KG1 (cell line): ENCODE data around the gene ZNF827.

ENCODE experiments used
- DNase-seq: peaks from one replicate; lab custom pipeline; 2025; lab: John Stamatoyannopoulos, UW

The ZNF827 gene

DNA sequence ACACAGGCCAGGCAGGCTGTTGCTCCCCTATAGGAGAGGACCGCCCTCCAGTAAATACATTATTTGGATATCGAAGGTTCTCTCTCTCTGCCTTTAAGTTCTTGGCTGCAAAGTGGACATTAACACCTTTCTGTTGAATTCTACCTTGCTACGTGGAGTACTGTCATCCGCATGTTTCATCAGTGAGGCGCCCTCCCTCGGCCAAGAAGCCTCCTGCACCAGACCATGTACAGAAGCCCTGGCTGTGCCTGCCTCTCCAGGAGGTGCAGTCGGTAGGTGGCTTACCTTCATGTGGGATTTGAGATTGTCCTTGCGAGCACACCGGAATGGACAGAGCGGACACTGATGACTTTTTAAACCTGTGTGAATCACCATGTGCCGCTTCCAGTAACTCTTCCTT, 46.7 kb downstream of the ZNF827 start:
- DNase-seq = no peak

GRCh38 chr4:145890689-145891088, 47.9 kb downstream of the ZNF827 start:
- DNase-seq = no peak

DNA sequence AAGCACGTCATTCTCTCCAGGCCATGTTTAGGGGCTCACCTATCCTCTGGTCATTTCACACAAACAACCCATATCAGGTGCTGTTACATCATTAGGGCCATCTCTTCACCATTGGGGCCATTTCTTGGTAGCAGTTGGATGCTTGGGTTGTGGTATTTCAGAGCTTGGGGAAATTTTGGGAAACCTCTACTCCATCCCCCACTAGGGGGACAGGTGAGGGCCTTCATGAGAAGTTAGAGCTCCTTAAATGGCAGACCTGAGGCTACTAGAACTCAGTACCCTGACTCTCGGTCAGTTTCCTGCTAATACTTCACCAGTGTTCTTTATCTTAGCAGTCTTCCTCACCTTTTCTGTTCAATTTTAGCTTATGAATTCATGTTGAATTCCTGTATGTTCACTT, 50.2 kb downstream of the ZNF827 start:
- no peak for DNase-seq

DNA sequence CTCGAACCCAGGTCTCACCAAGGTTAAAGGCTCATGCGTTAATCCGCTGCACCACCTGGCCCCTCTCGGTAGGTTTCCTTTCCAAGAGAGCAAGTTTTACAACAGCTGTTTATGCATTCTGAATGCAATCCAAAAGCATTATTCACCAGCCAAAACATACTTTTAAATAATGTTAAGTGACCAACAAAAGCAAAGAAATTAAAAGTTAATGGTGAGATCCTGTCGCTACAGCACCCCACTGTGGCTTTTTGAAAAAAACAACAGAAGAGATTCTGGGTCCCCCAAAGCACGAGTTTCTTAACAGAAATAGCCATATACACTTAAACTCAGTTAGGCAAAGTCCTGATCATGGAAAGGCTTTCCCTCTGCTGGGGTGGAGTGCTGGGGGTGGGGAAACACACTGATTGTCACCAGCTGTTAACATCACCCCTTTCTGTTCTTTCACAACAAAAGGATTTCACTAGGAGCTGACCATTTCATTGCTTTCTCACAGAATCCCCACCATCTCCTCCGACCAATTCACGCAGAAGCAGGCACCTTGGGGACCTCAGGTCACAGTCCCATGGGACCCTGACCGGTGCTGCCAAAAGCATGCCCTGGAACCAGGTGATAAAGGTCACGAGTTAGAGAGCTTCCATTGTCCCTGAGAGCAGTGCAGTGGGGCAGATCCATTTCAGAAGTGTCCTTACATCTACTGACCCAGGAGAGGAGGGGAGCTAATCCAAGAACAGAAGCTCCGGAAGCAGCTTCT, 51.2 kb downstream of the ZNF827 start:
- no peak for DNase-seq

DNA sequence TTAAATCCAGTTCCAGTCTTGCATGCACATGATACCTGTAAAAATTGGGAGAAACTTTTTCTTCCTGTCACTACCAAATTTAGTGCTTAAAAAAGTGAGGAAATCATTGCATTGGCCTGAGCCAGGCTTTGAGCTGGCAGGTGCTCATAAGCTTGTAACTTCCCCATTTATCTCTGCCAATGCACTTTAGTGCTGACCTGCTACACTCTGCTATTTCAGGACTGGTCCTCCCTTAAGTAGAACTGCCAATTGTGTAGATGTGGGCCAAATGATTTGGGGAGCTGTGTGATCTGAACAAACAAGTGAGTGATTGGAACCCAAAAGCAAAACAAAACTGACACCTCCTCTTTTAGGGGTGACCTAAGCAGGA, 51.8 kb downstream of the ZNF827 start:
- no peak for DNase-seq

DNA sequence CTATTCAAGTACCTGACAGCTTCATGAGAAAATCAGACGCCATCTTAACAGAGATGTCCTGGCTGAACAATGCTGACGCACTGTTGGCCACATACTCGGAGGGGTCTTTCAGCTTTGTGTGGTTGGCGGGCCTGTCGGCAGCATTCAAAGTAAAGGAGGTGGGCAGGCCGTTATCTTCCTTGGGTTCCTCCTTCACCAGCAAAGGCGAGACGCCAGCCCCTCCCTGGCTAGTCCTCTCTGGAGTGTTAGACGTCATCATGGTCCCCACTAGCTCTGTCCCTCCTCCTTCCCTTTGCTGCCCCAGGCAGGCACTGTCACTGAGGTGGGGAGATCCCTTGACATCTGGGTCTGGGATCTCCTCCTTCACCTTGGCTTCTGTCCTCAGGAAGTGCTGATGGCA, 53.0 kb downstream of the ZNF827 start:
- no peak for DNase-seq

DNA sequence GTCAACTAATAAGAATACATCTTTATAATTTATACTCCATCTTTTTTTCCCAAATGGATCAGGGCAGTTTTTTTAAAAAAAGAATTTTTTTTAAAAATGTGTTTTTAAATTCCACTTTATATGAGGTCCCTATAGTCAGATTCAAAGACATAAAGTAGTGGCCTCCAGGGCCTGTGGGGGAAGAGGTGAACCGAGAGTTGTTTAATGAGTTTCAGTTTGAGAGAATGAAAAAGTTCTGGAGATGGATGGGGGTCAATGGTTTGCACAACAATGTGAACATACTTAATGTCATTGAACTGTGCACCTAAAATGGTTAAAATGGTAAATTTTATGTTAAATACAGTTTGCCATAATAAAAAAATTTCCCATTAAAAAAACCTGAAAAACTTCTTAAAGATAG, 53.8 kb downstream of the ZNF827 start:
- no peak for DNase-seq

- DNase-seq = no peak
Measured at GRCh38 chr4:145883101-145883694, 55.4 kb downstream of the ZNF827 start.

DNA sequence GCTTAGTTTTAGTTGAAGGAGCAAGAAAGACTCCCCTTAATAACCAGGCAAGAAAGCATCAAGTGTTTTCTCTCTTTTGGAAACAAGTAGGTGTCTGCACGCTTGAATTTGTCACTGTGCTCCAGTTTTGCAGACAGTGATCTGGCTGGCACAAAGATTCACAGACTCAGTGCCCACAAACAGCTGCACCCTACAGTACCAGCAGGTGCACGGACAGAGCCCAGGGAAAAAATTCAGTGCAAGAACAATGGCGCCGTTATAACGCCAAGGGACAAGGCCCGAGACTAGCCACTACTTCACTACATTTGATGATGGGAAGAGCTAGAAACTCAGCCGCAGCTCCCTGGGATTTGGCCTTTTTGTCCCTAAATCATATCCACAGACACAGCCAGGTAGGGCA, 56.0 kb downstream of the ZNF827 start:
- no peak for DNase-seq

GRCh38 chr4:145881989-145882388, 56.6 kb downstream of the ZNF827 start:
- no peak for DNase-seq

GRCh38 chr4:145881576-145881975, 57.0 kb downstream of the ZNF827 start:
- DNase-seq = no peak

DNA sequence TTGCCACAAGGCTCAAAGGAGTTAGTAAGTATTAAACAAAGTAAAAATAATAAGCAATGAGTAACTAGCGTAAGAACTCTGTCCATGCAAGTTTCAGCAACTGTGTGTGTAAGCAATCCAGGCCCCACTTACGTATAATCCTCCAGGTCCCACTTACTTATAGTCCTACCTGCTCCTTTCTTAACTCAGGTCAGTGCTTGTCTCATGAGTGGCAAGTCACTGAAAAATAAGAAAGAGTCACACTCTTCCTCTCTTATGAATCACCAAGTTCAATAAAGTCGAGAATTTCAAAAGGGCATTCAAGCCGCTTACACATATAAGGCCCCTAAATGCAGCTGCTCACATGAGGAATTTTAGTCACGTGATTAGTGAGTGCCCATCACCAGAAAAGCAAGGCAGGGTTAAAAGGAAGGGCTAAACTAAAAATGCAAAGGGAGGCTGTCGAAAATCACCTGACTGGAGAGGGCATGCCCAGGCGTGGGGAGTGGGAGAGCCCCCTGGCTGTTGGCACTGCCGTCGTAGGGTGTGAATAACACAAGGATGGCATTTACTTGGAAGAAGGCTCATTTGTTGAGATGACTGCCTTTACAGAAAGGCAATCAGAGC, 58.2 kb downstream of the ZNF827 start:
- no peak for DNase-seq

GRCh38 chr4:145879598-145879997, 59.0 kb downstream of the ZNF827 start:
- DNase-seq = no peak

GRCh38 chr4:145878501-145879435, 59.9 kb downstream of the ZNF827 start:
- no peak for DNase-seq

DNA sequence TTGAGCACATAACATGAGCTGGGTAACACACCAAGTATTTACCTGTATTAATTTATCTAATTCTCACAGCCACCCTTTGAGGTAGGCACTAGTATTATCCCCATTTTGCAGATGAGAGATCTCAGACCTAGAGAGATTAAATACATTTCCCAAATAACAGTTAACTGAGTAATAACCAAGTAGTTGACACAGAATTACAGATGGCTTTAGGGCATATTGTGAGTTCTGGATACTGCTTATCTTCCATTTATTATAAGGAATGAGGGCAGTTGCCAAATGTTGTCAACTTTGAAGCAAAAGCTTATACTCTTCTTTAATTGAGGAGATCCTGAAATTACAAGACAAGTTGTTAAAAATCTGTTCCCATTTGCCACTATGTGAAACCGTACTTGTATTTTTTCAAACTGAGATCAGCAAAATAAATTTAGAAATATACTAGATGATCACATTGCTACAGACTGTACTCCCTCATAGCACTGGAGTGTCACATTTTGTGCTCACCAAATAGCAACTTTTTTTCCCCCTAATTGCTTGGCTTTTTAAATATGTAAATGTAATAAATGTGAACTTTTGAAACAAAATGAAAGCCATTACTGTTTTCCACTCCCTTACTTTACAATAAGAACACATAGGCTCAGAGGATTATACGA, 62.0 kb downstream of the ZNF827 start:
- DNase-seq = no peak

- no peak for DNase-seq
Measured at GRCh38 chr4:145873901-145874300, 64.7 kb downstream of the ZNF827 start.

DNA sequence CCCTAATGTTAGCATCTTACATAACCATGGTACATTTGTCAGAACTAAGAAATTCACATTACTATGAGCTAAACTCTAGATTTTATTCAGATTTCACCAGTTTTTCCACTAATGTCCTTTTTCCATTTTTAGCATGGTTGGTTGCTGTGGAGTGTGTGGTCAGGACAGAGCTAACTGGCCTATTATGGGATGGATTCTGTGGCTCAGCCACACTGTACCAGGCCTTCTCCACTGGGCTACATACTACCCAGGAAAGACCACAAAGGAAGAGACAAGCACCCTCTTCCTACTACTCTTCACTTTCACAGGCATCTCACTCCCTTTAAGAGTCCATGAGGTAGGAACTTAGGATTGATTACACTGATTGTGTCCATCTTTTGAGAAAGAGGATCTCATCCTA, 67.4 kb downstream of the ZNF827 start:
- no peak for DNase-seq

- DNase-seq = no peak
Measured at GRCh38 chr4:145870155-145871020, 68.2 kb downstream of the ZNF827 start.

GRCh38 chr4:145868637-145869409, 69.8 kb downstream of the ZNF827 start:
- no peak for DNase-seq

DNA sequence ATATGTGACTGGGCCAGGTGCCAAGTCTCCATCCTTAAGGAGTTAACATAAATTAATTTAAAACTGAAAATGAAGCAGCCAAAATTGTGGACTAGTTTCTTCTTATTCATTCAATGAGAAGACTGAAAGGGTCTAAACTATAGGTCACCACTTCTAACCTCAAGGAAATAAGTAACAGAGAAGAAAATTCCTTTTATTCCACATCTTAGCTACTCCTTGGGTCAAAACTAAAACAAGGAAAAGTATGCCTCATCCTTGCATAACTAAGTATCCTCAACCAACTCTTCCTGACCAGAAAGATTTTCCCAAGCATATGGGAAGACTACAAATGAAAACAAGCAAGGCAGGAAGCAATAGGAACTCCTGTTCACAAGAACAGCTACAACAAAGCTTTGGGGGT, 71.2 kb downstream of the ZNF827 start:
- no peak for DNase-seq
